Smooth muscle cell of bladder (primary cell): ENCODE results near the gene GALNT16. TPM values are rescaled to one million over a fixed set of nuclear protein-coding genes. Genes with fewer than 3 reads are reported as not detected.

ENCODE experiments used
- total RNA-seq: library from RNA; depleted of rRNA; stranded (reverse); fragments of >200 nt; gene quantifications from 2 replicates; pipeline ENCODE4 v1.2.3, GENCODE V29; 2014

The GALNT16 gene
- total RNA-seq: 0.85 and 1.4 TPM in 2 replicates

GRCh38 chr14:69259527-69260189 lies at the start of gene GALNT16:
Gene GALNT16 (plus strand): TSS chr14:69260158. CDS start chr14:69260291, 133 bp downstream.

GRCh38 chr14:69398053-69398817 lies 138.3 kb downstream of the GALNT16 start, which contains the start of the genes ERH and SLC39A9:
Gene ERH (minus strand): TSS chr14:69398299. CDS start chr14:69398233, 66 bp downstream.
Gene SLC39A9 (plus strand): TSS chr14:69398692. CDS start chr14:69399370, 678 bp downstream.

Other genes with a start within 250 kb of the GALNT16 start
- gene DCAF5, start 107.0 kb upstream of the GALNT16 start, total RNA-seq: 11.0 and 15.5 TPM in 2 replicates
- gene EXD2, start 68.7 kb upstream of the GALNT16 start, total RNA-seq: 13.5 and 14.8 TPM in 2 replicates
- gene ERH, start 138.1 kb downstream of the GALNT16 start, total RNA-seq: 245 and 282 TPM in 2 replicates
- gene SLC39A9, start 138.5 kb downstream of the GALNT16 start, total RNA-seq: 121 and 137 TPM in 2 replicates
- gene PLEKHD1, start 224.6 kb downstream of the GALNT16 start, total RNA-seq: under 0.01 and 0.09 TPM in 2 replicates